Peyer's patch (tissue), 4 donors: ENCODE measurements around the gene ZDHHC17. TPM values are rescaled to one million over a fixed set of nuclear protein-coding genes. Genes with fewer than 3 reads are reported as not detected.

Source experiments
- DNase-seq, 3 donors: peaks; one replicate each; pipeline ENCODE4 v3.0.0-alpha.2; 2017 to 2019
- H3K27ac ChIP-seq, 4 donors: fragments of 200-600 bp; sonication (generic); one replicate each; pipeline ENCODE4 v1.5.1; 2016 to 2019
- H3K27me3 ChIP-seq, 2 donors: fragments of 200-600 bp; sonication (generic); one replicate each; pipeline ENCODE4 v1.5.1; 2019
- H3K36me3 ChIP-seq, 3 donors: fragments of 200-600 bp; sonication (generic); one replicate each; pipeline ENCODE4 v1.5.1; 2016 to 2019
- H3K4me1 ChIP-seq, 4 donors: fragments of 200-600 bp; sonication (generic); one replicate each; pipeline ENCODE4 v1.5.1; 2016 to 2019
- H3K4me3 ChIP-seq, 4 donors: fragments of 200-600 bp; sonication (generic); 1 replicate in 3 of 4; 2 replicates in 1 of 4; pipeline ENCODE4 v1.5.1; 2016 to 2019; ENCODE audit warnings: mild to moderate bottlenecking in 1 of 4
- H3K9me3 ChIP-seq, 4 donors: fragments of 200-600 bp; sonication (generic); one replicate each; pipeline ENCODE4 v1.5.1; 2016 to 2019; ENCODE audit warnings: mild to moderate bottlenecking in 1 of 4
- POLR2A ChIP-seq, 2 donors: fragments of 450-650 bp; IDR thresholded peaks; one replicate each; pipeline ENCODE4 v1.5.1; 2017; ENCODE audit warnings: antibody characterized with exemption in 2 of 2, mild to moderate bottlenecking in 2 of 2, moderate library complexity in 2 of 2
- total RNA-seq, 4 donors: library from RNA; depleted of rRNA; stranded (reverse); fragments of >200 nt; gene quantifications; one replicate each; pipeline ENCODE4 v1.1.0, GENCODE V29; 2016
- TF ChIP-seq, protein P1 (sequence below), 6 experiments: fragments of 450-650 bp in 4 of 6; fragments of 200-600 bp in 2 of 6; sonication (generic) in 1 of 6; IDR thresholded peaks; one replicate each; pipeline ENCODE4 v1.5.1; 2017 to 2019; ENCODE audit warnings: antibody characterized with exemption in 6 of 6, mild to moderate bottlenecking in 3 of 6, moderate library complexity in 1 of 6

The ZDHHC17 gene
- total RNA-seq, 4 donors from 2014 or later: 14.7 to 88.3 (median 32.5) TPM

DNA sequence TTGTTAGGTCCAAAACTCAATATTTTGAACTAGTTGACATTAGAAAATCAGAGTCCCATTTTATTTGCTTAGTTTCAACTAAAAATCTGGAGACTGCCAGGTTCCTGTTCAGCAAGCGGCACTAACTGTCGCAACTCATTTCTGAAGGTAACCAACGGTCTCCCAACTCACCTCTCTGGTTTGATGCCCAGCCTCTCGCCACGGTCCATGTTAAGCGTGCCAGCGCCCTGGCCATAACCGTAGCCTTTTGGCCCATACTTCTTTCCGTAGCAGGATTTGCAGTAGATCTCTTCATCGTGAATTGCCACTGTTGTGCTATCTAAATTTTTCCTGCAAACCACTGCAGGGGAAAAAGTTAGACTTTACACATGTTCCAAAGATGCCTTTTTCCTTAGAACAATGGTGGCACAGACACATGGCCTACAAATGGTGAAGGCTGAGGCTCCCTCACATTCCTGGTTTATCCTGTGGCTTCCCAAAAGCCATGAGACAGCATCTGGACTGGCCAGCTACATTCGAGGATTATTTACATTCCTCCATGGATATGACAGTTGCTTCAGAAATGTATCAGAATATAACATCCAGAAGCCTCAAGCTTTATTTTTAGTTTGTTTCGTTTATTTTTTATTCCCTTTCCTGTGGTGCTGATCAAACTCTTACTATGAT is 99.2 kb downstream of the ZDHHC17 start:
- Histone ChIP-seq H3K4me3 (no peak overlapping the region), H3K27ac (no peak overlapping the region), H3K36me3 (no peaks in the 10 kb centered on the region), H3K9me3 (no peaks in the 10 kb centered on the region), H3K27me3 (no peaks in the 10 kb centered on the region), H3K4me1 (no peaks in the 10 kb centered on the region)
- TF ChIP-seq POLR2A (IDR thresholded peaks at IDR 0.05): no peak
- TF ChIP-seq, protein P1, sequence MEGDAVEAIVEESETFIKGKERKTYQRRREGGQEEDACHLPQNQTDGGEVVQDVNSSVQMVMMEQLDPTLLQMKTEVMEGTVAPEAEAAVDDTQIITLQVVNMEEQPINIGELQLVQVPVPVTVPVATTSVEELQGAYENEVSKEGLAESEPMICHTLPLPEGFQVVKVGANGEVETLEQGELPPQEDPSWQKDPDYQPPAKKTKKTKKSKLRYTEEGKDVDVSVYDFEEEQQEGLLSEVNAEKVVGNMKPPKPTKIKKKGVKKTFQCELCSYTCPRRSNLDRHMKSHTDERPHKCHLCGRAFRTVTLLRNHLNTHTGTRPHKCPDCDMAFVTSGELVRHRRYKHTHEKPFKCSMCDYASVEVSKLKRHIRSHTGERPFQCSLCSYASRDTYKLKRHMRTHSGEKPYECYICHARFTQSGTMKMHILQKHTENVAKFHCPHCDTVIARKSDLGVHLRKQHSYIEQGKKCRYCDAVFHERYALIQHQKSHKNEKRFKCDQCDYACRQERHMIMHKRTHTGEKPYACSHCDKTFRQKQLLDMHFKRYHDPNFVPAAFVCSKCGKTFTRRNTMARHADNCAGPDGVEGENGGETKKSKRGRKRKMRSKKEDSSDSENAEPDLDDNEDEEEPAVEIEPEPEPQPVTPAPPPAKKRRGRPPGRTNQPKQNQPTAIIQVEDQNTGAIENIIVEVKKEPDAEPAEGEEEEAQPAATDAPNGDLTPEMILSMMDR (IDR thresholded peaks at IDR 0.05): no peak
- no peak for DNase-seq

DNA sequence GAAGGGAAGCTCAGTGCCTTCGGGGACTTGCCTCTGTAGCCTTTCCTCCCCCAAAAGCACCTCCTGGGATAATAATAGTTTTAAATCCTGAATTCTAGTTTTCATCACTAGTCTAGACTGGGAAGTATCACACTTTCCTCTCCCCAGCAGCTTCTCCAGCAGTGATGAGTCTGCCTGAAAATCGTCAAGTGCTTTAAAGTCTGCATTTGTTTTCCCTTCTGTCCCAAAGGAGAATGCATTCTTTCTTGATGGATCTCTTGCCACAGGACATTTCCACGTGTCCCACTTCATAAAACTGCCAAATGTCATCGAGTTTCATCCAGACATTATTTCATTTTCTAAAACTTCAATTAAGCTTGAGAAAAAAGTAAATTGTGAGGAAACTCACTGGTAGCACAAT is 99.9 kb downstream of the ZDHHC17 start:
- Histone ChIP-seq H3K27ac (no peak overlapping the region), H3K27me3 (no peaks in the 10 kb centered on the region), H3K36me3 (no peaks in the 10 kb centered on the region), H3K9me3 (no peaks in the 10 kb centered on the region), H3K4me1 (no peaks in the 10 kb centered on the region), H3K4me3 (no peak overlapping the region)
- DNase-seq: no peak
- no peak for TF ChIP-seq POLR2A (IDR thresholded peaks at IDR 0.05)
- TF ChIP-seq, protein P1 (IDR thresholded peaks at IDR 0.05): no peak

DNA sequence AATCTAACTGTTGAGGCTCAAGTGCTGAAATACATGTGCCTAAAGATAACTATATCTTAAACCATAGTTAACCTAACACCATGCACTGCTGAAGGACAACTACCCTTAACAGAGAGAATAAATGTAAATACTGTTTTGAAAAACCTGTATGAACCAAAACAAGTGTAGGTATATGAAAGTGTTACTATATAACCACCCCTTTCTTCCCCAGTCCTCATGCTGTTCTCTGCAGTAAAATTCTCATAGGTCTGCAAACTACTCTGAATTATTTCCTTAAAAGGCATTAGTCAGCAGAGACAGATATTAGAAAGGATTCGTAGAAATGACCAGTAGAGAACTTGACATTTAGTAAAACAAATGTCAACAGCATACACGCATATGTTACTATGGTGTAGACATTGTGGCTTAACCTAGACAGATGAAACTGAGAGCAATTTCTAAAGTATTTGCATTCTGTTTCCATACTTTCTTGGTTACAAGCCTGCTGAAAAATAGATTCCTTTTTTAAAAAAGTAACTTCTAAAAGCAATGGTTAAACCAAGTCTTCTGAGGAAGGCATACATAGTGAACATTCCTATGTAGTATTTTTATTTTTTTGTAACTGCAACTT is 101.0 kb downstream of the ZDHHC17 start:
- no peak for DNase-seq
- Histone ChIP-seq H3K36me3 (no peaks in the 10 kb centered on the region), H3K27ac (no peak overlapping the region), H3K4me3 (no peak overlapping the region), H3K27me3 (no peaks in the 10 kb centered on the region), H3K9me3 (no peaks in the 10 kb centered on the region), H3K4me1 (no peaks in the 10 kb centered on the region)
- TF ChIP-seq, protein P1 (IDR thresholded peaks at IDR 0.05): no peak
- TF ChIP-seq POLR2A (IDR thresholded peaks at IDR 0.05): no peak

DNA sequence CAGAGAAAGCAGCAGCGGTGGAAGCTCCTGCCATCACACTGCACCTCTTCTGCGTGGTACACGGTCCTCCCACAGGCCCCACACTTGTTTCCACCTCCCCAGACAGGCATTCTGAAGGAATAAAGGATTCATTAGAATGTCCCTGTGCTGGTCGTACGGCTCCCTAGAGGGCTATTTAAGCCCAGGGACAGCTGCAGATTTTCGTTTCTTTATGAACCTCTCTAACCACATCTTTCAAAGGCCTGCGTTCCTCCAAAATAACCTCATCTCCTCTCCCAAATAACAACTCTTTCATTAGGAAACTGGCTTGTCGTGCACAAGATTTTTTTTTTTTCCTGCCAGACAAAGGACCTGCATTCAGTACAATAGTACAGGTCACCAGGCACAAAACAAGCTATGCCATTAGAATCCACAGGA is 102.2 kb downstream of the ZDHHC17 start:
- H3K27me3 ChIP-seq: no peaks in the 10 kb centered on the region
- H3K36me3 ChIP-seq: no peaks in the 10 kb centered on the region
- peak overlapping the region in 1 of 4 donors; percentile 7 for H3K27ac ChIP-seq
- no peak for DNase-seq
- no peak overlapping the region for H3K4me3 ChIP-seq
- TF ChIP-seq, protein P1 (IDR thresholded peaks at IDR 0.05): no peak
- no peak for TF ChIP-seq POLR2A (IDR thresholded peaks at IDR 0.05)
- no peaks in the 10 kb centered on the region for H3K4me1 ChIP-seq
- H3K9me3 ChIP-seq: no peaks in the 10 kb centered on the region

DNA sequence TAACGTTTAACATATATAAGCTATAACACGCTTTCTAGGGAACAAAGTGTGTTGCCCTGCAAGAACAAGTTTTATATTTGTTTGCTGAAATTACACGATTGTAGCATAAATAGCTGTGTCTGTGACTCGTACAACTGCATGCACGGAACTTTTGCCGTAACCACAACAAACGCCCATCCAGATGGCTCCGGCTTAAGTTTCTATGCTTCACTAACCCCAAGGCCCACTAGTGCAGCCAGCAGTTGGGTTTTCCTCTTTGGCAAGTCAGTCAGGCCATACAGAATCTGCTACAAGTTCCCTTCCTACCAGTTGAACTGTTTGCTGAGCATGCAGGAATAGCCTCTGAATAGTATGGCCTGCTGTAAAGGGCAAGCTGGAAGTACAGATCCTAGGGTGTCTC is 102.8 kb downstream of the ZDHHC17 start:
- TF ChIP-seq, protein P1 (IDR thresholded peaks at IDR 0.05): no peak
- DNase-seq: no peak
- no peak overlapping the region for H3K27ac ChIP-seq
- no peaks in the 10 kb centered on the region for H3K27me3 ChIP-seq
- H3K4me3 ChIP-seq: no peak overlapping the region
- no peaks in the 10 kb centered on the region for H3K36me3 ChIP-seq
- H3K4me1 ChIP-seq: no peaks in the 10 kb centered on the region
- no peaks in the 10 kb centered on the region for H3K9me3 ChIP-seq
